ENCODE measurements around the gene RGS17. TPM values are rescaled to one million over a fixed set of nuclear protein-coding genes. Genes with fewer than 3 reads are reported as not detected.
"Not testable (repeated sequence)": the region's sequence is repeated elsewhere in the genome, so short reads cannot be mapped to it uniquely, and the experiment has no call there.

The RGS17 gene
- total and polyA plus RNA-seq, 10 of the 15 experiments (the other 5 are each of a cell fraction or from before 2014, with no cell fraction given): 0.06 to 0.29 (median 0.14) TPM; not detected in 4

DNA sequence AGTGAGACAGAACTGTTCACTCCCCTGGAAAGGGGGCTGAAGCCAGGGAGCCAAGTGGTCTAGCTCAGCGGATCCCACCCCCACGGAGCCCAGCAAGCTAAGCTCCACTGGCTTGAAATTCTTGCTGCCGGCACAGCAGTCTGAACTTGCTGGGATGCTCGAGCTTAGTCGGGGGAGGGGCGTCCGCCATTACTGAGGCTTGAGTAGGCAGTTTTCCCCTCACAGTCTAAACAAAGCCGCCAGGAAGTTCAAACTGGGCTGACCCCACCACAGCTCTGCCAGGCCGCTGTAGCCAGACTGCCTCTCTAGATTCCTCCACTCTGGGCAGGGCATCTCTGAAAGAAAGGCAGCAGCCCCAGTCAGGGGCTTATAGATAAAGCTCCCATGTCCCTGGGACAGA is 20.0 kb downstream of the RGS17 start:
- intact Hi-C loops (cut with micrococcal nuclease; ENCODE audit: unreplicated experiment); H3K36me3 ChIP-seq (ENCODE audit: control insufficient read depth in 2 of 2, insufficient read depth in 2 of 2, low read length in 1 of 2); H3K4me1 ChIP-seq (ENCODE audit: control insufficient read depth, insufficient read depth, low read length); BruUV-seq (replicated peaks); H3K79me2 ChIP-seq (ENCODE audit: control insufficient read depth, insufficient read depth, low read length); DNase-seq (ENCODE audit: low read depth, low spot score); RAD21 ChIA-PET (ENCODE audit: unreplicated experiment); H3K27ac ChIP-seq (ENCODE audit: control insufficient read depth, insufficient read depth); H3K9me3 ChIP-seq (replicated peaks; ENCODE audit: control insufficient read depth, insufficient read depth, low read length); H3K4me2 ChIP-seq (ENCODE audit: control insufficient read depth, insufficient read depth); H3K9ac ChIP-seq (ENCODE audit: control insufficient read depth, insufficient read depth, low read length); H4K20me1 ChIP-seq (ENCODE audit: control insufficient read depth, insufficient read depth); ATAC-seq; FAIRE-seq; H2AFZ ChIP-seq (ENCODE audit: control insufficient read depth, low read depth, low read length); H3K4me3 ChIP-seq; in situ Hi-C loops (cut with MboI); H3K27me3 ChIP-seq (replicated peaks in 1 of 2; ENCODE audit: control insufficient read depth in 2 of 2, insufficient read depth in 2 of 2, low read length in 1 of 2): not testable (repeated sequence)
- ChIA-PET POLR2A (interaction anchor here (1.1 kb wide), 1 partner anchor 8 kb away, joined by 5 read pairs; no protein-coding TSS in a partner anchor), CTCF (interaction anchor here (0.9 kb wide), 1 partner anchor 14 kb away, joined by 4 read pairs; no protein-coding TSS in a partner anchor), SMC1A (ENCODE audit: uncharacterized antibody, unreplicated experiment) (interaction anchor here (1.4 kb wide), 1 partner anchor 19 kb away, joined by 5 read pairs; no protein-coding TSS in a partner anchor)
- WGBS (ENCODE audit: insufficient coverage, insufficient replicate concordance, low lambda C conversion rate, missing lambda C conversion rate): 57% methylated on average over 9 of the region's 9 CpGs

DNA sequence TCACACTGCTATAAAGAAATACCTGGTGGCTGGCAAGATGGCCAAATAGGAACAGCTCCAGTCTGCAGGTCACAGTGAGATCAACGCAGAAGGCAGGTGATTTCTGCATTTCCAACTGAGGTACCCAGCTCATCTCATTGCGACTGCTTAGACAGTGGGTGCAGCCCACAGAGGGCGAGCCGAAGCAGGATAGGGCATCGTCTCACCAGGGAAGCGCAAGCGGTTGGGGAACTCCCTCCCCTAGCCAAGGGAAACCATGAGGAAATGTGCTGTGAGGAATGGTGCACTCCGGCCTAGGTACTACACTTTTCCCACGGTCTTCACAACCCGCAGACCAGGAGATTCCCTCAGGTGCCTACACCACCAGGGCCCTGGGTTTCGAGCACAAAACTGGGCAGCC is 20.5 kb downstream of the RGS17 start:
- ChIA-PET SMC1A (ENCODE audit: uncharacterized antibody, unreplicated experiment) (interaction anchor here (1.2 to 1.4 kb wide), 2 partner anchors 8 to 18 kb away, joined by 5 to 6 read pairs; no protein-coding TSS in a partner anchor), POLR2A (interaction anchor here (1.1 kb wide), 1 partner anchor 9 kb away, joined by 5 read pairs; no protein-coding TSS in a partner anchor), RAD21 (ENCODE audit: unreplicated experiment) (interaction anchor here (1.0 kb wide), 1 partner anchor 11 kb away, joined by 3 read pairs; no protein-coding TSS in a partner anchor), CTCF (interaction anchor here (0.9 kb wide), 1 partner anchor 11 kb away, joined by 3 read pairs; no protein-coding TSS in a partner anchor)
- intact Hi-C loops (cut with micrococcal nuclease; ENCODE audit: unreplicated experiment); H2AFZ ChIP-seq (ENCODE audit: control insufficient read depth, low read depth, low read length); BruUV-seq (replicated peaks); H3K79me2 ChIP-seq (ENCODE audit: control insufficient read depth, insufficient read depth, low read length); H3K27ac ChIP-seq (ENCODE audit: control insufficient read depth, insufficient read depth); H3K4me2 ChIP-seq (ENCODE audit: control insufficient read depth, insufficient read depth); H3K4me1 ChIP-seq (ENCODE audit: control insufficient read depth, insufficient read depth, low read length); in situ Hi-C loops (cut with MboI); H3K9me3 ChIP-seq (replicated peaks; ENCODE audit: control insufficient read depth, insufficient read depth, low read length); H3K36me3 ChIP-seq (ENCODE audit: control insufficient read depth in 2 of 2, insufficient read depth in 2 of 2, low read length in 1 of 2); DNase-seq (ENCODE audit: low read depth, low spot score); H4K20me1 ChIP-seq (ENCODE audit: control insufficient read depth, insufficient read depth); ATAC-seq; H3K4me3 ChIP-seq; H3K27me3 ChIP-seq (replicated peaks in 1 of 2; ENCODE audit: control insufficient read depth in 2 of 2, insufficient read depth in 2 of 2, low read length in 1 of 2); FAIRE-seq; H3K9ac ChIP-seq (ENCODE audit: control insufficient read depth, insufficient read depth, low read length): not testable (repeated sequence)
- WGBS (ENCODE audit: insufficient coverage, insufficient replicate concordance, low lambda C conversion rate, missing lambda C conversion rate): 51% methylated on average over 11 of the region's 11 CpGs
